Measurements from ENCODE around the gene VPS13A.

- no peak for TF ChIP-seq ZFP69B (tag by site-specific recombination; IDR thresholded peaks at IDR 0.05)
- no peak for TF ChIP-seq SALL2 (tag by site-specific recombination; IDR thresholded peaks at IDR 0.05; ENCODE audit: borderline replicate concordance)
- no peak for TF ChIP-seq CTCF (tag by site-specific recombination; IDR thresholded peaks at IDR 0.05)
- no peak for TF ChIP-seq ZNF121 (tag by site-specific recombination; IDR thresholded peaks at IDR 0.05)
Measured at GRCh38 chr9:77435688-77436087, 258.4 kb downstream of the VPS13A start.

All from HEK293 (cell line).